Measurements from ENCODE around the gene FMN2. TPM values are rescaled to one million over a fixed set of nuclear protein-coding genes. Genes with fewer than 3 reads are reported as not detected.

FMN2 gene
- polyA plus RNA-seq, 3 donors, result not detected

- Histone ChIP-seq H3K79me2 (ENCODE audit: insufficient read depth, low read length) (no peaks in the 10 kb centered on the region), H4K20me1 (ENCODE audit: insufficient read depth, low read length) (no peaks in the 10 kb centered on the region), H2AFZ (ENCODE audit: insufficient read depth, low read depth, low read length, poor library complexity, severe bottlenecking) (no peak overlapping the region), H3K9ac (ENCODE audit: insufficient read depth, low read length, poor library complexity, severe bottlenecking) (no peak overlapping the region), H3K4me1 (ENCODE audit: control insufficient read depth in 1 of 2, insufficient read depth in 2 of 2, low read length in 2 of 2) (no peaks in the 10 kb centered on the region), H3K27me3 (ENCODE audit: control insufficient read depth in 2 of 2, insufficient read depth in 2 of 2, low read length in 2 of 2) (peaks cover 22 to 28% of the 10 kb centered on the region in 2 donors), H3K9me3 (replicated peaks in 1 of 2; ENCODE audit: control insufficient read depth in 1 of 2, insufficient read depth in 1 of 2, low read length in 2 of 2) (no peaks in the 10 kb centered on the region), H3K36me3 (replicated peaks in 1 of 2; ENCODE audit: control insufficient read depth in 1 of 2, insufficient read depth in 2 of 2, low read length in 2 of 2) (no peaks in the 10 kb centered on the region), H3K4me3 (replicated peaks in 1 of 3; ENCODE audit: low read depth in 2 of 3, low read length in 3 of 3) (no peak overlapping the region), H3K27ac (ENCODE audit: low read depth in 1 of 2, low read length in 2 of 2) (no peak overlapping the region), H3K4me2 (replicated peaks; ENCODE audit: extremely low read depth, low read length, poor library complexity, severe bottlenecking) (no peak overlapping the region)
- peaks cover 2% of the 10 kb centered on the region for H3K4me1 Mint-ChIP-seq
- DNase-seq, result no peak
- no CpG with 5 or more reads among the region's 1 CpG for WGBS (ENCODE audit: insufficient coverage)
- peaks cover 22 to 32% (median 26%) of the 10 kb centered on the region in 3 donors for H3K27me3 Mint-ChIP-seq (ENCODE audit: low read depth in 3 of 3)
- peaks cover 0 to 1% of the 10 kb centered on the region in 2 donors for H3K36me3 Mint-ChIP-seq
- H3K9me3 Mint-ChIP-seq, result peaks cover 0 to 11% (median 6%) of the 10 kb centered on the region in 7 donors
- H3K4me3 Mint-ChIP-seq, result no peak overlapping the region
- H3K27ac Mint-ChIP-seq, result no peak overlapping the region
- intact Hi-C loops (cut with micrococcal nuclease), result no loop called here
- TF ChIP-seq, protein P1, sequence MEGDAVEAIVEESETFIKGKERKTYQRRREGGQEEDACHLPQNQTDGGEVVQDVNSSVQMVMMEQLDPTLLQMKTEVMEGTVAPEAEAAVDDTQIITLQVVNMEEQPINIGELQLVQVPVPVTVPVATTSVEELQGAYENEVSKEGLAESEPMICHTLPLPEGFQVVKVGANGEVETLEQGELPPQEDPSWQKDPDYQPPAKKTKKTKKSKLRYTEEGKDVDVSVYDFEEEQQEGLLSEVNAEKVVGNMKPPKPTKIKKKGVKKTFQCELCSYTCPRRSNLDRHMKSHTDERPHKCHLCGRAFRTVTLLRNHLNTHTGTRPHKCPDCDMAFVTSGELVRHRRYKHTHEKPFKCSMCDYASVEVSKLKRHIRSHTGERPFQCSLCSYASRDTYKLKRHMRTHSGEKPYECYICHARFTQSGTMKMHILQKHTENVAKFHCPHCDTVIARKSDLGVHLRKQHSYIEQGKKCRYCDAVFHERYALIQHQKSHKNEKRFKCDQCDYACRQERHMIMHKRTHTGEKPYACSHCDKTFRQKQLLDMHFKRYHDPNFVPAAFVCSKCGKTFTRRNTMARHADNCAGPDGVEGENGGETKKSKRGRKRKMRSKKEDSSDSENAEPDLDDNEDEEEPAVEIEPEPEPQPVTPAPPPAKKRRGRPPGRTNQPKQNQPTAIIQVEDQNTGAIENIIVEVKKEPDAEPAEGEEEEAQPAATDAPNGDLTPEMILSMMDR (IDR thresholded peaks at IDR 0.05), result no peak
Measured at GRCh38 chr1:240086726-240087125, 5.0 kb upstream of the FMN2 start.

DNA sequence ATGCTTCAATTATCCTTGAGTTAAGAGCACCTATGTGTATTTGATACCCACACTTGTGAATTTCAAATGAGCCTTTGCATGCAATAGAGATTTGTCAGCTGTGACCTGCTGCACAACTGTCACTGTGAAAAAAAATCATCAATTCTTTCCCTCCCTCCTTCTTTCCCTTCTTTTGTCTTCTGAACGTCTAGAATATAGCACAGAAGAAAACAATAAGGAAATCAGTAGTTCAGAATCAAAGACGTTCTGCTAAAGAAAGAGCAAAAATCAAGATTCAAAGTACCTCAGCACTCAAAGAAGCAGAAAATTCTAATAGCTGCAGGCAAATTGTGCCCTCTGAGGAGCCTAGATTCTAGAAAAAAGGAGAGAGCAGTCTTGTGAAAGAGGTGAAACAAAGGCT, 1.7 kb upstream of the FMN2 start:
- peaks cover 0 to 9% (median 7%) of the 10 kb centered on the region in 7 donors for H3K9me3 Mint-ChIP-seq
- no peak for DNase-seq
- Histone ChIP-seq H3K4me2 (replicated peaks; ENCODE audit: extremely low read depth, low read length, poor library complexity, severe bottlenecking) (no peak overlapping the region), H3K27me3 (ENCODE audit: control insufficient read depth in 2 of 2, insufficient read depth in 2 of 2, low read length in 2 of 2) (peaks cover 34 to 58% of the 10 kb centered on the region in 2 donors), H3K4me3 (replicated peaks in 1 of 3; ENCODE audit: low read depth in 2 of 3, low read length in 3 of 3) (no peak overlapping the region), H3K4me1 (ENCODE audit: control insufficient read depth in 1 of 2, insufficient read depth in 2 of 2, low read length in 2 of 2) (no peaks in the 10 kb centered on the region), H3K79me2 (ENCODE audit: insufficient read depth, low read length) (no peaks in the 10 kb centered on the region), H3K9ac (ENCODE audit: insufficient read depth, low read length, poor library complexity, severe bottlenecking) (no peak overlapping the region), H4K20me1 (ENCODE audit: insufficient read depth, low read length) (no peaks in the 10 kb centered on the region), H3K27ac (ENCODE audit: low read depth in 1 of 2, low read length in 2 of 2) (no peak overlapping the region), H3K36me3 (replicated peaks in 1 of 2; ENCODE audit: control insufficient read depth in 1 of 2, insufficient read depth in 2 of 2, low read length in 2 of 2) (no peaks in the 10 kb centered on the region), H3K9me3 (replicated peaks in 1 of 2; ENCODE audit: control insufficient read depth in 1 of 2, insufficient read depth in 1 of 2, low read length in 2 of 2) (peaks cover 0 to 11% of the 10 kb centered on the region in 2 donors), H2AFZ (ENCODE audit: insufficient read depth, low read depth, low read length, poor library complexity, severe bottlenecking) (no peak overlapping the region)
- no peak overlapping the region for H3K4me3 Mint-ChIP-seq
- intact Hi-C loops (cut with micrococcal nuclease), result no loop called here
- peaks cover 2% of the 10 kb centered on the region for H3K4me1 Mint-ChIP-seq
- H3K36me3 Mint-ChIP-seq, result peaks cover 0 to 1% of the 10 kb centered on the region in 2 donors
- TF ChIP-seq, protein P1 (IDR thresholded peaks at IDR 0.05), result no peak
- H3K27me3 Mint-ChIP-seq (ENCODE audit: low read depth in 3 of 3), result peaks cover 41 to 54% (median 53%) of the 10 kb centered on the region in 3 donors
- H3K27ac Mint-ChIP-seq, result no peak overlapping the region
- no CpG with 5 or more reads among the region's 2 CpGs for WGBS (ENCODE audit: insufficient coverage)
